T-helper 2 cell treated with Interferon-gamma antibody and Interleukin-4, amounts not matched to agents 100 ng/mL and 5 ng/mL, for 36 hours (primary cell): ENCODE results near the gene GDF7. TPM values are rescaled to one million over a fixed set of nuclear protein-coding genes. Genes with fewer than 3 reads are reported as not detected.

Experiments
- intact Hi-C: fragments of 100-400 bp; cut with micrococcal nuclease; formaldehyde crosslinking; loops from one replicate; pipeline ENCODE4 v1.15.1; 2023
- total RNA-seq: library from RNA; stranded (reverse); gene quantifications from 2 replicates; pipeline ENCODE4 v1.2.3, GENCODE V29; 2022

GDF7 gene
- total RNA-seq, 1 donor from 2014 or later, result 0.02 TPM

GRCh38 chr2:20660506-20661420, 6.2 kb upstream of the GDF7 start:
- intact Hi-C loops, result loop anchor here (1.0 to 5.0 kb wide), 4 partner anchors 122 to 657 kb away; no protein-coding TSS in a partner anchor

- intact Hi-C loops, result loop anchor here (1.0 to 5.0 kb wide), 4 partner anchors 121 to 656 kb away; no protein-coding TSS in a partner anchor
Measured at GRCh38 chr2:20661421-20662307, 5.3 kb upstream of the GDF7 start.

- intact Hi-C loops, result loop anchor here (5.0 kb wide), 3 partner anchors 120 to 655 kb away; no protein-coding TSS in a partner anchor
Measured at GRCh38 chr2:20662308-20662937, 4.5 kb upstream of the GDF7 start.

DNA sequence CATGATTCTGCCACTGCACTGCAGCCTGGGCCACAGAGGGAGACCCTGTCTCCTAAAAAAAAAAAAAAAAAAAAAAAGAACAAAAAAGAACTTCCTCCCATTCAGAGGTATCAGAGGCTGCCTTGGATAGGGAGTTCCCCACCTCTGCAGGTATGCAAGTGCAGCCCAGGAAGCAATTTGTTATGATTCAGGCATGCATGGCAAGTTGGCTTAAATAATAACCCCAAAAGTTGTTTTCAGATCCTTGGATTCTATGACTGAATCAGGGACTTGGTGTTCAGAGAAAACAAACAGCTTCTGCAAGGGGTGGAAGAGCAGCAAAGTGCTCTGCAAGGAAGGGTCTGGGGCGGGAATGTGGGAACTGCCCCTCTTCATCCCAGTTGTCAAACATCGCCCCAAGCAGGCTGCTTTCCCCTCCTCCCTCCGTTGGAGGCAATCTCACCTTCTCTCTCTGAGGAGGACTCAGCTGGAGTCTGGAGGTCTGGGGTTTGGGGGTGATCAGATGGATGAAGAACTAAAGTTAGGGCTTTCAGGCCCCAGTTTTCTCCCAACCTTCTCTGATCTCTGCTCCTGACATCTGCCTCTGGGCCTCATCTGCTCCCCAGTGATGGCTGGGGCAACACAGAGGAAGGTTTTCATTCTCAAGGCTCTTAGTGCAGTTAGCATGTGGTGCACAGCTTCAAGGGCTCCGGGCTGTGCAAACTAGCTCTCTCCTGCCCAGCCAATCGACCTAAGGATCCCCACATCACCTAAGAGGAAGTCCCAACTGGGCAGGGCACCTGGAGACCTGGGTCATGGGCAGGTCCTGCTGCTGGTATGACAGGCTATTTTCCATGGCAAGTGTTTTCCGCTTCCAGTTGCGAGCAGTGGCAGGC, 3.5 kb upstream of the GDF7 start:
- intact Hi-C loops, result loop anchor here (5.0 kb wide), 3 partner anchors 119 to 654 kb away; no protein-coding TSS in a partner anchor

DNA sequence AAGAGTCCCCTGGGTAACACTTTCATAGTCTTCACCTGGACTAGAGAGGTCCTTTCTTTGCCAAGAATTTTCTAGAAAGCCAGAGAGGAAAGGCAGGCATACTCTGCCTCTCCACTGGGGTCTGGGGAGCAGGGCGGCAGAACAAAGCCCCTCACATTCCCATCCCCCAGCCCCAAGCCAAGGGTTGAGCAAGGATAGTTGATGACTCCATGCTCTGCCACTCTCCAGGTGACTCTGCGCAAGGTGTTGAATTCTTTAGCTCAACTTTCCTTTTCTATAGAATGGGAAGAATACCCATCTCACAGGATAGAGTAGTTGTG, 2.9 kb upstream of the GDF7 start:
- intact Hi-C loops, result loop anchor here (5.0 kb wide), 3 partner anchors 118 to 653 kb away; no protein-coding TSS in a partner anchor

GRCh38 chr2:20664431-20665242, 2.3 kb upstream of the GDF7 start:
- intact Hi-C loops, result loop anchor here (5.0 kb wide), 3 partner anchors 118 to 653 kb away; no protein-coding TSS in a partner anchor

GRCh38 chr2:20665243-20666004, 1.5 kb upstream of the GDF7 start:
- intact Hi-C loops, result loop anchor here (1.0 kb wide), 1 partner anchor 14 kb away; the partner anchor contains the start of gene HS1BP3

DNA sequence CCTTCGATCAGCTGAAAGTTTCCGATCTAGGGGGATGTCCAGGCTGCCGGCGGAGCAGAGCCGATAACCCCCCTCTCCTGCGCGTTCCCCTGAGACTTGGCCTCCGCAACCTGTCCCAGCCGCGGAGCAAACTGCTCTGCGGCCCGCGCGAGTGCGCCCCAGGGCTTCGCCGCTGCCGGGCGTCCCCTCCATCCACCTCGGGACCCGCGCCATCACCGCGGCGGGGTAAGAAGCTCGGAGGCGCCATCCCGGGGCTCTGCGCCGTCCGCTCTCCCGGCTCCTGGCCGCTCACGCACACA, 990 bp upstream of the GDF7 start:
- intact Hi-C loops, result loop anchor here (1.0 kb wide), 1 partner anchor 15 kb away; the partner anchor contains the start of gene HS1BP3

DNA sequence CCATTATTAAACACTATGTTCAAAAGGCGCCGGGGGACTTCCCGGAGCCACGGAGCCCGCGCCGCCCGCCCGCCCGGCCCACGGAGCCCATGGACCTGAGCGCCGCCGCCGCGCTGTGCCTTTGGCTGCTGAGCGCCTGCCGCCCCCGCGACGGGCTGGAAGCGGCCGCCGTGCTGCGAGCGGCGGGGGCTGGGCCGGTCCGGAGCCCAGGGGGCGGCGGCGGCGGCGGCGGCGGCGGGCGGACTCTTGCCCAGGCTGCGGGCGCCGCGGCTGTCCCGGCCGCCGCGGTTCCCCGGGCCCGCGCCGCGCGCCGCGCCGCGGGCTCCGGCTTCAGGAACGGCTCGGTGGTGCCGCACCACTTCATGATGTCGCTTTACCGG, 197 bp downstream of the GDF7 start:
- intact Hi-C loops, result no loop called here

GRCh38 chr2:20667531-20668401, 822 bp downstream of the GDF7 start:
- intact Hi-C loops, result no loop called here

DNA sequence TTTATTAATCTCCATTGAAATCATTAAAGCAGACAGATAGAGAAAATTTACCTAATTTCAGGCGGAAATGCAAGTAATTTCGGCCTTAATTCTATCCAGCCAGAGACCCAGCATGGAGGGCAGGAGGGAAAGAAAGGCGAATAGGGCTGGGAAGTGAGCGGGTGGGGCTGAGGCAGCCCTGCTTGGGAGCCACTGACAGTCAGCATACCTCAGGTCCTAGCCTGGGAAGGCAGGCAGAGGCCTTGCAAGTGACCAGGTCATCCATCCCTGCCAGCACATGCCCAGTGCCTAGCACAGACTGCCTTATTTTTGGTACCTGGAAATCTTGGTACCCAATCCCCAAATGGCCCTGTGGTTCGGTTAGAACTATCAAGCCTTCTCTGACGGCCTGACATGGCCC, 1.5 kb downstream of the GDF7 start:
- intact Hi-C loops, result no loop called here

GRCh38 chr2:20668871-20669475, 2.0 kb downstream of the GDF7 start:
- intact Hi-C loops, result no loop called here

GRCh38 chr2:20669562-20670314, 2.8 kb downstream of the GDF7 start:
- intact Hi-C loops, result no loop called here

DNA sequence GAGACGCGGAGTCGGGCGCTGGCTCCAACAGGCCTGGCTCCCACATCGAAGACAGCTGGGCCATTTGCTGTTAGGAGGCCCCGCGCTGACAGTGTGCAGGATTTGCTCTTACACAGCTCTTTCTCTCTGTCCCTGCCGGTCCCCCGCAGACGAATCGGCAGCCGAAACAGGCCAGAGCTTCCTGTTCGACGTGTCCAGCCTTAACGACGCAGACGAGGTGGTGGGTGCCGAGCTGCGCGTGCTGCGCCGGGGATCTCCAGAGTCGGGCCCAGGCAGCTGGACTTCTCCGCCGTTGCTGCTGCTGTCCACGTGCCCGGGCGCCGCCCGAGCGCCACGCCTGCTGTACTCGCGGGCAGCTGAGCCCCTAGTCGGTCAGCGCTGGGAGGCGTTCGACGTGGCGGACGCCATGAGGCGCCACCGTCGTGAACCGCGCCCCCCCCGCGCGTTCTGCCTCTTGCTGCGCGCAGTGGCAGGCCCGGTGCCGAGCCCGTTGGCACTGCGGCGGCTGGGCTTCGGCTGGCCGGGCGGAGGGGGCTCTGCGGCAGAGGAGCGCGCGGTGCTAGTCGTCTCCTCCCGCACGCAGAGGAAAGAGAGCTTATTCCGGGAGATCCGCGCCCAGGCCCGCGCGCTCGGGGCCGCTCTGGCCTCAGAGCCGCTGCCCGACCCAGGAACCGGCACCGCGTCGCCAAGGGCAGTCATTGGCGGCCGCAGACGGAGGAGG, 3.5 kb downstream of the GDF7 start:
- intact Hi-C loops, result no loop called here

DNA sequence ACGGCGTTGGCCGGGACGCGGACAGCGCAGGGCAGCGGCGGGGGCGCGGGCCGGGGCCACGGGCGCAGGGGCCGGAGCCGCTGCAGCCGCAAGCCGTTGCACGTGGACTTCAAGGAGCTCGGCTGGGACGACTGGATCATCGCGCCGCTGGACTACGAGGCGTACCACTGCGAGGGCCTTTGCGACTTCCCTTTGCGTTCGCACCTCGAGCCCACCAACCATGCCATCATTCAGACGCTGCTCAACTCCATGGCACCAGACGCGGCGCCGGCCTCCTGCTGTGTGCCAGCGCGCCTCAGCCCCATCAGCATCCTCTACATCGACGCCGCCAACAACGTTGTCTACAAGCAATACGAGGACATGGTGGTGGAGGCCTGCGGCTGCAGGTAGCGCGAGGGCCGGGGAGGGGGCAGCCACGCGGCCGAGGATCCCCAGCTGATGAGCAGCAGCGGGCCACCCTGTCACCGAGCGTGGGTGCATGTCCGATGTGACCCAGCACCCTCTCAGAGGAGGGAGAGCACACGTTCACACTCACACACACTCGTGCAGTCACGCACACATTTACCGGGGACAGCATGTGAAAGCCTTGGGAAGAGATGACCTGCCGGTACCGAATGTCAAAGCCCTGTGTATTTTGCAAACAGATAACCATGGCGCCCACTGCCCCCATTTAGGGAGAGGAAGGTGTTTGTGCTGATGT, 4.2 kb downstream of the GDF7 start:
- intact Hi-C loops, result no loop called here

DNA sequence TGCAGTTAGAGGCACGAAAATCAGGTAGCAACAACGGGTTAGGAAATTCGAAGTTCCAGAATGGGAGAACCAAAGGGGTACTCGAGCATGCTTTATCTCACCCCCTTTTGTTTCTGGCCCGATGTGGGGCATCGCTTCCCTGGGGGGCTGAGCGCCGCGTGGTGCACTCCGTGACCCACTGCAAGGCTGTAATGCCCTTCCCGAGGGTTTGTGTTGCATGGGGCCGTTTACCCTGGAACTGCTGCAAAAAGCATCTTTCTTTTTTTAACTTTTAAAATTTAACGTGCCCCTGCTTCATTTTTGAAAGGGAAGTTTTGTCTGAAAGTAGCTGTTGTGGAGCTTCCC, 4.8 kb downstream of the GDF7 start:
- intact Hi-C loops, result no loop called here
